Neural cell (in vitro differentiated cells): ENCODE data around the gene CERT1. TPM values are rescaled to one million over a fixed set of nuclear protein-coding genes. Genes with fewer than 3 reads are reported as not detected.

ENCODE experiments used
- H2AFZ ChIP-seq: fragments of 200-600, 300-800 bp; sonication (generic), shearing (Covaris generic); 2 replicates; pipeline ENCODE4 v1.6.0; 2014; ENCODE audit warnings: low read depth, mild to moderate bottlenecking, antibody characterized with exemption, low read length, moderate library complexity
- H3F3A ChIP-seq: fragments of 200-600 bp; shearing (Covaris generic); 2 replicates; pipeline ENCODE4 v1.6.1; 2016; ENCODE audit warnings: mild to moderate bottlenecking, moderate library complexity, mixed read lengths, antibody characterized with exemption, low read length; ENCODE audit not compliant: insufficient read depth, poor library complexity, severe bottlenecking
- H3K27ac ChIP-seq: fragments of 200-600, 300-800 bp; sonication (generic), shearing (Covaris generic); 2 replicates; pipeline ENCODE4 v1.5.1; 2014; ENCODE audit warnings: mild to moderate bottlenecking, low read length, moderate library complexity
- H3K27me3 ChIP-seq: fragments of 300-800, 200-600 bp; sonication (generic), shearing (Covaris generic); 2 replicates; pipeline ENCODE4 v1.6.0; 2014; ENCODE audit warnings: mild to moderate bottlenecking, low read depth, low read length, moderate library complexity; ENCODE audit not compliant: insufficient read depth
- H3K36me3 ChIP-seq: fragments of 300-800, 200-600 bp; sonication (generic), shearing (Covaris generic); 2 replicates; pipeline ENCODE4 v1.5.1; 2014; ENCODE audit warnings: mild to moderate bottlenecking, antibody characterized with exemption, low read length, moderate library complexity; ENCODE audit not compliant: insufficient read depth
- H3K4me2 ChIP-seq: fragments of 300-800, 200-600 bp; sonication (generic), shearing (Covaris generic); 2 replicates; pipeline ENCODE4 v1.6.0; 2014; ENCODE audit warnings: mild to moderate bottlenecking, low read length
- H3K4me3 ChIP-seq: fragments of 300-800, 200-600 bp; sonication (generic), shearing (Covaris generic); 2 replicates; pipeline ENCODE4 v1.5.1; 2014; ENCODE audit warnings: mild to moderate bottlenecking, low read length, moderate library complexity
- H3K79me2 ChIP-seq: fragments of 200-600 bp; shearing (Covaris generic); replicated peaks from 2 replicates; pipeline ENCODE4 v1.6.0; 2014; ENCODE audit warnings: mild to moderate bottlenecking, low read length, moderate library complexity; ENCODE audit not compliant: insufficient read depth
- H3K9ac ChIP-seq: fragments of 300-800, 200-600 bp; sonication (generic), shearing (Covaris generic); 2 replicates; pipeline ENCODE4 v1.6.1; 2016; ENCODE audit warnings: mild to moderate bottlenecking, low read length, mixed read lengths
- H3K9me2 ChIP-seq: fragments of 200-600 bp; shearing (Covaris generic); 2 replicates; pipeline ENCODE4 v1.6.1; 2016; ENCODE audit warnings: mild to moderate bottlenecking, low read length, mixed read lengths; ENCODE audit not compliant: insufficient read depth
- H3K9me3 ChIP-seq: fragments of 200-600, 300-800 bp; sonication (generic), shearing (Covaris generic); 2 replicates; pipeline ENCODE4 v1.6.1; 2016; ENCODE audit warnings: mild to moderate bottlenecking, mixed run types, low read length, moderate library complexity, mixed read lengths
- H4K20me1 ChIP-seq: fragments of 200-600 bp; shearing (Covaris generic); 2 replicates; pipeline ENCODE4 v1.6.1; 2016; ENCODE audit warnings: mild to moderate bottlenecking, mixed run types; ENCODE audit not compliant: insufficient read depth
- EP300 ChIP-seq: fragments of 450-650 bp; conservative IDR thresholded peaks from 2 replicates; pipeline ENCODE4 v1.6.1; 2014; ENCODE audit warnings: antibody characterized with exemption, mild to moderate bottlenecking, moderate library complexity; ENCODE audit not compliant: poor library complexity, severe bottlenecking
- EZH2 ChIP-seq: fragments of 200-600, 300-800 bp; shearing (Covaris generic), sonication (generic); IDR thresholded peaks from 2 replicates; pipeline ENCODE4 v1.6.1; 2014; ENCODE audit warnings: antibody characterized with exemption, low read length, borderline replicate concordance, mild to moderate bottlenecking; ENCODE audit not compliant: insufficient read depth, poor library complexity, severe bottlenecking
- MXI1 ChIP-seq: fragments of 450-650 bp; conservative IDR thresholded peaks from 2 replicates; pipeline ENCODE4 v1.6.1; 2014; ENCODE audit warnings: antibody characterized with exemption, mild to moderate bottlenecking; ENCODE audit not compliant: poor library complexity, severe bottlenecking
- POLR2AphosphoS5 ChIP-seq: IDR thresholded peaks from 2 replicates; pipeline ENCODE4 v1.6.1; 2012
- RAD21 ChIP-seq: fragments of 450-650 bp; conservative IDR thresholded peaks from 2 replicates; pipeline ENCODE4 v1.6.1; 2014; ENCODE audit warnings: antibody characterized with exemption, mild to moderate bottlenecking, moderate library complexity
- REST ChIP-seq: IDR thresholded peaks from 2 replicates; pipeline ENCODE4 v1.6.1; 2012; ENCODE audit warnings: borderline replicate concordance
- SMC3 ChIP-seq: fragments of 450-650 bp; conservative IDR thresholded peaks from 2 replicates; pipeline ENCODE4 v1.6.1; 2014; ENCODE audit warnings: antibody characterized with exemption, mild to moderate bottlenecking, moderate library complexity; ENCODE audit not compliant: poor library complexity
- TAF1 ChIP-seq: IDR thresholded peaks from 2 replicates; pipeline ENCODE4 v1.6.1; 2012; ENCODE audit warnings: low read depth
- polyA plus RNA-seq: library from polyadenylated mRNA; depleted of rRNA; stranded (reverse); fragments of >200 nt; gene quantifications from 2 replicates; pipeline ENCODE4 v1.2.3, GENCODE V29; 2014
- TF ChIP-seq, protein P1 (sequence below): fragments of 450-650 bp; IDR thresholded peaks from 2 replicates; pipeline ENCODE4 v1.5.1; 2014; ENCODE audit warnings: antibody characterized with exemption, mild to moderate bottlenecking, moderate library complexity; ENCODE audit not compliant: poor library complexity, severe bottlenecking

The CERT1 gene
- polyA plus RNA-seq, 1 donor from 2014 or later = 24.3 TPM

DNA sequence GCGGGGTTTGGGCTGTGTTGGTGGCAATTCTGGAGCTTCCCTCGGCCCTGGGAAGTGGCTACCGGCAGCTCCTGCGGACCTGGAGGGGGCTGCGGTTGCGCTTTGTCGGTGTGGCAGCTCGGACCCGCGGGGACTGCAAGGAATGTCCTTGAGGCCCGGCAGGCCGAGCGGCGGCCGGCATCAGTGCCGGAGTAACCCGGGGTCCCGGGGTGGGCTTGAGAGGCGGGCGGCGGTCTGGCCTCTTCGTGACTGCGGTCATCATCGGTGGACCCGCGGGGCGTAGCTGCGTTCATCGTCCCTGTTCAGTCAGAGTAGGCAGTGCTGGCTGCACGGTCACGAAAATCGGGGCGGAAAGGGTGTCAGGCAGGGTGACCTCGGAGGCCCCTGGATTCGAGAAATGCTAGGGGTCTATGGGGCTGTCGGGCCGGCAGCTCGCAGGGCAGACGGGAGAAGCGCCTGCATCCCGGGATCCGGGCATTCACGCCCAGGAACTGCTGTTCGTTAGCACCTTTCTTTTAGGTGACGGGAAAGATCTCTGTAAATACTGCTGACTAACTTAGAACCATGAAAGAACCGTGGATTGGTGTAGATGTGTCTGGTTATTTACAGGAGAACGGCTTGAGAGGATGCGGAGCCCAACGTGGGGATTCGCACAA, 173.9 kb downstream of the CERT1 start:
- no peaks in the 10 kb centered on the region for H3K9me3 ChIP-seq
- H3K27me3 ChIP-seq = no peaks in the 10 kb centered on the region
- peak overlapping the region; percentile 100 for H3K9ac ChIP-seq
- H3K79me2 ChIP-seq = peaks cover 51% of the 10 kb centered on the region
- H3F3A ChIP-seq = peaks cover 8% of the 10 kb centered on the region
- H3K4me2 ChIP-seq = peak overlapping the region; percentile 90
- H3K9me2 ChIP-seq = no peaks in the 10 kb centered on the region
- H2AFZ ChIP-seq = peak overlapping the region; percentile 30
- TF ChIP-seq SMC3 = no peak
- TF ChIP-seq EZH2 = no peak
- no peak for TF ChIP-seq REST
- no peak for TF ChIP-seq MXI1
- no peak for TF ChIP-seq EP300
- TF ChIP-seq, protein P1, sequence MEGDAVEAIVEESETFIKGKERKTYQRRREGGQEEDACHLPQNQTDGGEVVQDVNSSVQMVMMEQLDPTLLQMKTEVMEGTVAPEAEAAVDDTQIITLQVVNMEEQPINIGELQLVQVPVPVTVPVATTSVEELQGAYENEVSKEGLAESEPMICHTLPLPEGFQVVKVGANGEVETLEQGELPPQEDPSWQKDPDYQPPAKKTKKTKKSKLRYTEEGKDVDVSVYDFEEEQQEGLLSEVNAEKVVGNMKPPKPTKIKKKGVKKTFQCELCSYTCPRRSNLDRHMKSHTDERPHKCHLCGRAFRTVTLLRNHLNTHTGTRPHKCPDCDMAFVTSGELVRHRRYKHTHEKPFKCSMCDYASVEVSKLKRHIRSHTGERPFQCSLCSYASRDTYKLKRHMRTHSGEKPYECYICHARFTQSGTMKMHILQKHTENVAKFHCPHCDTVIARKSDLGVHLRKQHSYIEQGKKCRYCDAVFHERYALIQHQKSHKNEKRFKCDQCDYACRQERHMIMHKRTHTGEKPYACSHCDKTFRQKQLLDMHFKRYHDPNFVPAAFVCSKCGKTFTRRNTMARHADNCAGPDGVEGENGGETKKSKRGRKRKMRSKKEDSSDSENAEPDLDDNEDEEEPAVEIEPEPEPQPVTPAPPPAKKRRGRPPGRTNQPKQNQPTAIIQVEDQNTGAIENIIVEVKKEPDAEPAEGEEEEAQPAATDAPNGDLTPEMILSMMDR = no peak
- TF ChIP-seq RAD21 = no peak
- TF ChIP-seq POLR2AphosphoS5 = no peak
- no peak for TF ChIP-seq TAF1
- no peaks in the 10 kb centered on the region for H3K36me3 ChIP-seq
- peaks cover 20% of the 10 kb centered on the region for H4K20me1 ChIP-seq
- peak overlapping the region; percentile 97 for H3K4me3 ChIP-seq
- H3K27ac ChIP-seq = peak overlapping the region; percentile 99

DNA sequence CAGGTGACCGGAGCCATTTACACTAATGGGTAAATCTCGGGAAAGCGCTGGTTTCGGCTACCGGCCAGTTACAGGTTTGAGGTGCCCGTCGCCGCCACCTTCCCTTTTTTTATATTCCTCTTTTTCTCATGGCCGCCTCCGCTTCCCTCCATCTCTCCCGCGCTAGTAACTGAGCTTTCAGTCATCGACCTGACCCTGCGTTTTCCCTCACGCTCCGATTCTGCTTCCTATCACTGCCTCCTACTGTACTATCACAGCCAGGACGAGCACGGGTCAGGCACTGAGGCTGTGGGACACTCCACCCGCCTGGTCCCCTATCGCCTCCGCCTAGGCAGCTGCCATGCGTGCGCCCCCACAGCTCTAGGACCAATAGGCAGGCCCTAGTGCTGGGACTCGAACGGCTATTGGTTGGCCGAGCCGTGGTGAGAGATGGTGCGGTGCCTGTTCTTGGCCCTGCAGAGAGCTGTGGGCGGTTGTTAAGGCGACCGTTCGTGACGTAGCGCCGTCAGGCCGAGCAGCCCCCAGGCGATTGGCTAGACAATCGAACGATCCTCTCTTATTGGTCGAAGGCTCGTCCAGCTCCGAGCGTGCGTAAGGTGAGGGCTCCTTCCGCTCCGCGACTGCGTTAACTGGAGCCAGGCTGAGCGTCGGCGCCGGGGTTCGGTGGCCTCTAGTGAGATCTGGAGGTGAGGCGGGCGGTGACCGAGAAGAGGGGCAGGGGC, 174.7 kb downstream of the CERT1 start, which contains the start of gene HMGCR:
HMGCR (plus strand) TSS at position 606 of the 722 bp plus-strand sequence. CDS start 5,386 bp downstream, outside the sequence.
- peak within 1 kb of the TSS; percentile 90 for H3K4me2 ChIP-seq

More for the DNA sequence above, 174.7 kb downstream of the CERT1 start, which contains the start of gene HMGCR:
- Histone ChIP-seq H3K27ac (peak within 1 kb of the TSS; percentile 99), H2AFZ (peak within 1 kb of the TSS; percentile 59), H3F3A (peaks cover 8% of the 10 kb centered on the region), H3K9me3 (no peaks in the 10 kb centered on the region), H4K20me1 (peaks cover 13% of the 10 kb centered on the region), H3K27me3 (no peaks in the 10 kb centered on the region), H3K79me2 (peaks cover 44% of the 10 kb centered on the region), H3K9ac (peak within 1 kb of the TSS; percentile 100), H3K9me2 (no peaks in the 10 kb centered on the region), H3K4me3 (peak within 1 kb of the TSS; percentile 97), H3K36me3 (no peaks in the 10 kb centered on the region)
- TF ChIP-seq REST = peak; percentile 96
- TF ChIP-seq RAD21 = peak; percentile 79
- peak; percentile 89 for TF ChIP-seq EP300
- TF ChIP-seq MXI1 = peak; percentile 78
- TF ChIP-seq TAF1 = peak; percentile 95
- TF ChIP-seq EZH2 = no peak
- TF ChIP-seq, protein P1 = peak; percentile 87
- peak; percentile 72 for TF ChIP-seq SMC3
- TF ChIP-seq POLR2AphosphoS5 = peak; percentile 87
